HTERT RPE-1 (cell line): ENCODE measurements around the gene TSSK6.

Source experiments
- in situ Hi-C: fragments of 300-500 bp; cut with MboI; formaldehyde crosslinking; loops from 4 replicates; pipeline ENCODE4 v1.14.3; 2020; ENCODE audit warnings: low sequenced_read_pairs

TSSK6 gene

GRCh38 chr19:19531951-19532805 lies 16.8 kb upstream of the TSSK6 start:
- in situ Hi-C loops = no loop called here

GRCh38 chr19:19530889-19531288 lies 15.5 kb upstream of the TSSK6 start:
- in situ Hi-C loops = no loop called here

- in situ Hi-C loops = no loop called here
Observed at GRCh38 chr19:19530423-19530804, 15.1 kb upstream of the TSSK6 start.

GRCh38 chr19:19529783-19530422 lies 14.6 kb upstream of the TSSK6 start:
- in situ Hi-C loops = no loop called here

GRCh38 chr19:19528721-19529490 lies 13.6 kb upstream of the TSSK6 start, which contains the start of gene YJEFN3:
YJEFN3 (plus strand) TSS chr19:19528911; CDS start chr19:19528933, 22 bp downstream.
- in situ Hi-C loops = no loop called here

- in situ Hi-C loops = no loop called here
Observed at GRCh38 chr19:19527674-19528625, 12.6 kb upstream of the TSSK6 start.

GRCh38 chr19:19527371-19527656 lies 12.0 kb upstream of the TSSK6 start:
- in situ Hi-C loops = no loop called here

- in situ Hi-C loops = no loop called here
Observed at GRCh38 chr19:19526581-19527370, 11.4 kb upstream of the TSSK6 start.

- in situ Hi-C loops = no loop called here
Observed at GRCh38 chr19:19525611-19526380, 10.4 kb upstream of the TSSK6 start.

GRCh38 chr19:19524053-19524452 lies 8.7 kb upstream of the TSSK6 start:
- in situ Hi-C loops = no loop called here

- in situ Hi-C loops = no loop called here
Observed at GRCh38 chr19:19523177-19523576, 7.8 kb upstream of the TSSK6 start.

GRCh38 chr19:19520989-19521388 lies 5.6 kb upstream of the TSSK6 start:
- in situ Hi-C loops = no loop called here

GRCh38 chr19:19517235-19517619 lies 1.9 kb upstream of the TSSK6 start:
- in situ Hi-C loops = no loop called here

- in situ Hi-C loops = no loop called here
Observed at GRCh38 chr19:19515642-19516519, 533 bp upstream of the TSSK6 start, which contains the start of gene NDUFA13. NDUFA13 (plus strand) TSS chr19:19516225; CDS start chr19:19516239, 14 bp downstream.

- in situ Hi-C loops = no loop called here
Observed at GRCh38 chr19:19514215-19514657, 1.1 kb downstream of the TSSK6 start.

GRCh38 chr19:19513682-19514081 lies 1.7 kb downstream of the TSSK6 start:
- in situ Hi-C loops = no loop called here

GRCh38 chr19:19510432-19510831 lies 4.9 kb downstream of the TSSK6 start:
- in situ Hi-C loops = no loop called here

GRCh38 chr19:19508217-19508616 lies 7.1 kb downstream of the TSSK6 start:
- in situ Hi-C loops = no loop called here
